HG02759 (cell line): ENCODE results near the gene CPZ.

Experiments used
- ATAC-seq: cut with Tn5 transposase; IDR thresholded peaks from one replicate; pipeline ENCODE4 v1.9.1; 2021; ENCODE audit warnings: mild to moderate bottlenecking, moderate library complexity; ENCODE audit not compliant: unreplicated experiment

The CPZ gene

DNA sequence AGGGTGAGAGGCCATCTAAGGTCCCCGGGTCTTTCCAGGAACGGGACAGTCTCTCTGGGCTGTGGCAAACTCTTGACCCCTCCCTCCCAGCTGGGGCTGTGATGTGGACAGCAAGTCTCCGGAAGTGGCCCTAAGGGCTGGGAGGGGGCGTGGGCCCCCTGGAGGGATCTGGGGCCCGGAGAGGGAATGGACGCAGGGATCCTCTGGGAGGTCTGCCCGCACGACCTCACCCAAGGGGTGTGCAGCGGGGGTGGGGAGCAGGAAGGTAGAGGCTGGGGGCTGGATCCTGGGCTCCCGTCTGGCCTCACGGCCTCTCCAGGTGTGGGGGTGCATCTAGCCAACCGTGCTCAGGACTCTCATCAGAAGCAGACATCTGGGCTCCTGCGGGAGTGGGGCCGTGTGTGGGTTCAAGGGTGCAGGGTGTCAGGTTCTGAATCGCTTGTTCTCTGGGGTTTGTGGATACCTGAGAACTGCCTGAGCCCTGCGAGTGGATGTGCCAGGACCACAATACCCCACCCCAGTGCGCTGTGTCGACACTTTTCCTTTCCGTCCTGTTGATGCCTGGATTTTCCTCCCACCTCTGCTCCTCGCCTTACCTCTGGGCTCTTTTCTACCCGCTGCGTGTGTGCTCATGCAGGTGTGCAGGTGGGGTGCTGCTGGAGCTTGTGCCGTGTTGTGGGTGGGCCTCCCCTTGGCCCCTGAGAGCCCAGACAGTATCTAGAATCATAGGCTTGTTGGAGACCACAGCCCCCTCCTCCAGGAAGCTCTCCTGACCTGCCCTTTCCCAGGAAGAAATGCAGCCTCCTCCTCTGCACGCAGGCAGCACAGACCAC is 915 bp downstream of the CPZ start:
- no peak for ATAC-seq

DNA sequence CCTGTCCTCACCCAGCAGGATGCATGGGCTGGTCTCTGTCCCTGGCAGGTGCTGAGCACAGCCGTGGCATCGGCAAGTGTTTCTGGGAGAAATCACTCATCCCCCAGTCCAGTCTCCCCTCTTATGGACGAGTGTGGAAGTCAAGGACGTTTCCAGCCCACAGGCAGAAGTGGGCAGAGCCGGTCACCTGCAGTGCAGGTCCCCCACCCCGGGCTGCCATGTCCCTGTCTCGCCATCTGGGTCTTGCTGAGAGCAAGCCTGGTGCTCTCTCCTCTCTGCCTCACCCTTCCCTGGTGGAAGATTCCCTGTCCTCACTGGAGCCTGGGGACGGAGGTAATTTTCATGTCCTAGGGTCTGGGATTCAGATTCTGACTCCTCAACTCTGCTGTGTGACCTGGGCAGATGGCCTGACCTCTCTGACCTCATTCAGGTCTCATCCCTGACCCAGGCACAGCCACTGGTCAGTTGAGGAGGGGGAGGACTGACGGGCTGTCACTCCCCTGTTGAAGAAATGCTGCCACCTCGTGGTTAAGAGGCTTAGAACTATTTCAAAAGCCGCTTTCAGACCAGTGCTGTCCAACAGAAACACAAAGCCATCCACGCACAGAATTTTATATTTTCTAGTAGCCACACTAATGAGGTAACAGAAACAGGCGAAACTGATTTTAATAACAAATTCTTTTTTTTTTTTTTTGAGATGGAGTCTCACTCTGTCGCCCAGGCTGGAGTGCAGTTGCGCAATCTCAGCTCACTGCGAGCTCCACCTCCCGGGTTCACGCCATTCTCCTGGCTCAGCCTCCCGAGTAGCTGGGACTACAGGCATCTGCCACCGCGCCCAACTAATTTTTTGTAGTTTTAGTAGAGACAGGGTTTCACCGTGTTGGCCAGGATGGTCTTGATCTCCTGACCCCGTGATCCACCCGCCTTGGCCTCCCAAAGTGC is 1.8 kb downstream of the CPZ start:
- ATAC-seq = no peak

DNA sequence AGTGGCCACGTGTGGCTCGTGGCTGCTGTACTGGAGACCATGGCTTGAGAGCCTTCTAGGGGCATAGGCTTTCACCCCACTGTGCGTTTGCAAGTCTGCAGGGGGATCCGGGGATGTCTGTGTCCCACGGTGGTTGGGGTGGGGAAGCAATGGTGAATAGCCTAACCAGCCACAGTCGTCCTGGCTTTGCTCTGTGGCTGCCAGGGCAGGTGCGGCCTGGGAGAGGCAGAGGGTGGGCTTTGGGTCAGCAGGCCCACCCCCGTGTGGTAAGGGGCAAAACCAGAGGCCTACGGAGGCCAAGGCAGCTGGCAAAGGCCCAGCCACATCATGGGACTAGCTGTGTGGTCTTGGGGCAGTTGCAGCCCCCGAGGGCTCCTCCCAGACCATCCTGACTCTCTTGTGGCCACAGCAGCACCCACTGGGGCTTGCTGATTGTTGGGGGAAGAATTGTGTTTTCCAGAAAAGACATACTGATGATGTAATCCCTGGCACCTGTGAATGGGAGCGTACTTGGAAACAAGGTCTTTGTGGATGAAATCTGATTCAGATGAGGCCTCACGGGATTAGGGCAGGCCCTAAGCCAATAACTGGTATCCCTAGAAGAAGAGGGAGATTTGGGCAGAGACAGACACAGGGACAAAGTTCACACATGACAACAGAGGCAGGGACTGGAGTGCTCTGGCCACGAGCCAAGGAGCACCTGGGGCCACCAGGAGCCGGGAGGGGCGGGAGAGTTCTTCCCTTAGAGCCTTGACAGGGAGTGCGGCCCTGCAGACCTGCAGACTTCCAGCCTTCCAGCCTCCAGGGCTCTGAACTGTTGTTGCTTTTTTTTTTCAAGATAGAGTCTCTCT is 2.9 kb downstream of the CPZ start:
- no peak for ATAC-seq

DNA sequence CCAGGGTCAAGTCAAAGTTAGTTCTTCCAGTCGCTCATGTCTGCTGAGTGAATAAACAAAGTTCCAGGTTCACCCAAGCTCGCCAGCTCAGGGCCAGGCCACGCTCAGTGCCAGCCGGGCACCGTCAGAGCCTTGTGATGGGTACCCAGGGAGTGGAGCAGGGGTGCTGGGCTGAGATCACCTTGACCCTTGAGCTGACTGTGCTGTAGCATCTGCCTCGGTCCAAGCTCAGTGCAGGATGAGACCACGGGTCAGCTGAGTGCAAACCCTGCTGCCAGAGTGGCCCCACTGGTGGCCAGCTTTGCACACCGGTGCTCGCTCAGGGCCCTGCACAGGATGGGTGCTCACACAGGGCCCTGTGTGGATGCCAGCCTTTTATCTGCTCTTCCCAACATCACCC is 4.3 kb downstream of the CPZ start:
- ATAC-seq = no peak

DNA sequence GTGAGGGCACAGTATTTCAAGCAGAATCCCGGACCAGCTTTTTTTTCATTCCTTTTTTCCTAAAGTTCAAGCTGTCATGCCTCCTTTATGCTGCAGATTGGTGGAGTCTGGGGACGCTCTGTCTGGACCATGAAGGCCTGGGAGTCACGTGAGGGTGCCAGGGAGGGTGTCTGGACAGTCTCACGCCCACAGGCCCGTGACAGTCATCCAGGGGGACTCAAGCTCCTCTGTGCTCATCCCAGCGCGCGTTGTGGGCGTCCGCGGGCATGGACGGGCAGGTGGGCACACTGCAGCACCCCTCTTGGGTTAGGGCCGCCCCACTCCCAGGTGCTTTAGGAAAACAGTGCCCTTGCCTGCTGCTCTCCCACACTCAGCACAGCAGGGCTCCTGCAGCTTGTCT is 4.8 kb downstream of the CPZ start:
- no peak for ATAC-seq

DNA sequence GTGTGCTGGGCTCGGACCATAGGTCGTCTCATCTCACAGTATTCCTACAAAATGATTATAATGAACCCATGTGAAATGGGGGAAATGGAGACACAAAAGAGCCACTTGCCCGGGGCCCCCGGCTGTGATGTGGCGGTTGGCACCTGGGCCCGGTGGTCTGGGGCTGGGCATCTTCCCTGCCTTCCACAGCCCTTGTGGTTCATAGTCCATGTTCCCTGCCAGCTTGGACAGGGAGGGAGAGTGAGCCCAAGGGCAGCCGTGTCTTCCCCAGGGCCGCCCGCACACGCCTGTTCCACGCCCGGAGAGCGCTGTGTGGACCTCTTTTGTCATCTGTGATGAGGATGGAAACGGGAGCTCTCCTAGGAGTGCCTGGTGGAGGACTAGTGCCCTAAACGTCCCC is 5.2 kb downstream of the CPZ start:
- no peak for ATAC-seq

DNA sequence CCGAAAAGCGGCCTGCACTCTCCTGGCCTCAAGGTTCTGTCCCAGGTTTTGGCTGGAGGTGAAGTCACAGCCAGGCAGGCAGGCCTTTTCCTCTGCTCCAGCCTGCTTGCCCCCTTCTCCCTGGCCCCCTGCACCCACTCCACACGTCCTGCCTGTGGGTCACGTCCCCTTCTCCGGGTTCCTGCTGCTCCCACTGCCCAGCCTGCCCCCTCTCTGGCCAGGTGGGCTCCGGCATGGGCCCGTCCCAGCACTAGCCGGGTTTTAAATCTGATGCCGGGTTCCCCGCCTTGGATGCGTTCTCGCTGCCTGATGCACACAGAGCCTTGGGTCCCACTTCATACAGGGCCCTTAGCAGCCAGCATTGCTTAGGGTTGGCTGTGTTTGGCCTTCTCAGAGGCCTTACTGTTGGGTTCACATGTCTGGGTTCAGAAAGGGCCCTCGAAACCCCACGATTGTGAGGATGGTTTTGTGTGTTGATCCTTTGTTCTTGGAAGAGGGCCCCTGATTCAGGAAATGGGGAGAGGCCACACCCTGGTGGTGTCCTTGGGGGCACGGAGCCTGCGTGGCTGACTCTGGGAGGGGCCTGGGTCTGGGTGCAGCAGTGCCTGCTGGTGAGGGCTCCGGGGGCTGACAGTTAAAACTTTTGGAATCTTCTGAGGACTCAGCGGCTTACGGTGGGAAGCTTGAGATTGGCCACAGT is 6.0 kb downstream of the CPZ start:
- no peak for ATAC-seq

DNA sequence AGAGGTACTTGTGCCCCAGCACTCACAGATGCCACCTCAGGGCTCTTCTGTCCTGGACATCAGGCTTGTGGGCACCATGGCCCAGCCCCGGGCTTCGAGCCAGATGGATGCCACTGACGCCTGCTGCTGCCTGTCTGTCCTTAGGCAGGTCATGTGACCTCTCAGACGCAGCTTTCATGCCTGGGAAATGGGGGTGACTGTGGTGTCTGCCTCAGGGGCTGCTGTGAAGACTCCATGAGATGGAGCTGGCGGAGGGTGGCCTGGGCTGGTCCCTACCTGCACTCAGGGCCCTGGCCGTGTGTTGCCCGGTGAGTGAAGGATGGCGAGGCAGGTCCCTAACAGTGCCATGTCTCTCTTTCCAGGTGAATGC is 6.5 kb downstream of the CPZ start:
- ATAC-seq = no peak

DNA sequence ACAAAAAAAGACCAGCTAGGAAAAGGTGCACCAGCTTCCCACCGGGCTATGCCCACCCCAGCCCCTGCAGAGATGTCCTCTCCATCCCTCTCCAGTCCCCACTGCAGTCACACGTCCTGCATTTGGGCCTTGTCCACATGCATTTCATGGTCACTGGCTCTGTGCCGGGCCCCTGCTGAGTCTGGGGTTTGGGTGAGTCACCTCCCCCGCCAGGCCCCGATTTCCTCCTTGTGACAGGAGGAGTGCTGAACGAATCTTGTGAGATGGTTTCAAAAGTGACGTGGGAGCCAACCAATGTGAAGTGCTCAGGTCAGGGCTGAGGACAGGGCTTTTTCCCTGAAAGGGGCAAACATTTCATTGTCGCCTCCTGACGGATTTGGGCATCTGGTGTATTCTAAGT is 7.1 kb downstream of the CPZ start:
- no peak for ATAC-seq

DNA sequence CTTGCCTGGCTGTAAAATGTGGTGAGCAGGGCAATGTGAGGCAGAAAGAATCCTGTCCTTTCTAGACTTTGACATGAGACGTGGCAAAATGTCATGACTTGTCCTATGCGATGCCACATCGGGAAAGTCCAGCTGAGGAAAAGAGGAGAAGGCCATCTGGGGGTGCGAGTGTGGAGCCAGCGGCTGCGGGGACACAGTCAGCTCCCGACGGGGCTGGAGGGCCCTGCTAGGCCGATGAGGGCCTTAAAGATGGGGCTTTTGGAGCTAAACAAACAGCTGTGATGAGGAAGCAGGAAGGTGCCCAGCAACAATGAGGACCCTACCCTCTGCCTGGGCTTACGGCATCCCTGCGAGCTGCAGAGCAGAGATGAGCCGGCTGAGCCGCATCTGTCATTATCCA is 7.7 kb downstream of the CPZ start:
- ATAC-seq = no peak

DNA sequence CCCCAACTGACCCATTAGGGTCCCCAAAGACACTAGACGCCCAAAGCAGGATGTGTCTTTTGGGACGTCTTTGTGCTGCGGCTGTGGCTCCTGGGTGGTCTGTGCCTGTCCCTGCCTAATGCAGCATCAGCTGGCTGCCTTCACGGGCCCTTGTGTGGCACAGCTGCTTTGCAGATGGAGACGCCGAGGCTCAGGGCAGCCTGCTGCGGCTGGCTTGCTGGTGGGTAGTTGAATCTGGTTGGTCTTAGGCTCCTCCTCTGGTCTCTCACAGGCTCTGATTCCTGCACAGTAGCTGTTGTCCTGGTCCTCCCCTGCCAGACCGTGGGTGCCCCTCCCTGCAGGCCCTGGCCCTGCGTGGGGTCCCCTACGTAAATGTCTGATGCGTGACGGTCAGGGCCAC is 8.1 kb downstream of the CPZ start:
- no peak for ATAC-seq

DNA sequence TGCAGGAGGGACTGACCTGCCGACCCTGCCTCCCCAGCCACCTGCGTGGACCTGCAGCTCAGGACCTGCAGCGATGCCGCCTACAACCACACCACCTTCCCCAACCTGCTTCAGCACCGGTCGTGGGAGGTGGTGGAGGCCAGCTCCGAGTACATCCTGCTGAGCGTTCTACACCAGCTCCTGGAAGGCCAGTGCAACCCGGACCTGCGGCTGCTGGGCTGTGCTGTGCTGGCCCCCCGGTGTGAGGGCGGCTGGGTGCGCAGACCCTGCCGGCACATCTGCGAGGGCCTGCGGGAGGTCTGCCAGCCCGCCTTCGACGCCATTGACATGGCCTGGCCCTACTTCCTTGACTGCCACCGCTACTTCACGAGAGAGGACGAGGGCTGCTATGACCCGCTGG is 8.5 kb downstream of the CPZ start:
- ATAC-seq = no peak

DNA sequence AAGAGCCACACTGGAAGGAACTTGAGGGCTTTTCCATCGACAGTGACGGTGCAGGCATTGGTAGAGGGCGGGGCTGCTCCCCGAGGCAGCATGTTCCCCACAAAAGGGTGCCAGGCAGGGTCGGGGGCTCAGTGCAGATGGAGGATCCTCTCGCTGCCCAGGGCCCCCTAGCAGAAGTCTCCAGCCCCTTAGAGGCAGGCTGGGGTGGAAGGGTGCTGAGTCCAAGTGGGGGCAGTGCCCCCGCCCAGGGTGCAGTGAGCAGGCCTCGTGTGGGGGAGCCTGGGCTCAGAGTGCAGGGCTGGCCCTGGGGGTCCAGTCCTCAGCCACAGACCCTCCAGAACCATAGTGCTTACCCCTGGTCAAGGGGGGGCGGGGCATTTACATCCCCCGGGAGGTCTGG is 9.0 kb downstream of the CPZ start:
- ATAC-seq = no peak

DNA sequence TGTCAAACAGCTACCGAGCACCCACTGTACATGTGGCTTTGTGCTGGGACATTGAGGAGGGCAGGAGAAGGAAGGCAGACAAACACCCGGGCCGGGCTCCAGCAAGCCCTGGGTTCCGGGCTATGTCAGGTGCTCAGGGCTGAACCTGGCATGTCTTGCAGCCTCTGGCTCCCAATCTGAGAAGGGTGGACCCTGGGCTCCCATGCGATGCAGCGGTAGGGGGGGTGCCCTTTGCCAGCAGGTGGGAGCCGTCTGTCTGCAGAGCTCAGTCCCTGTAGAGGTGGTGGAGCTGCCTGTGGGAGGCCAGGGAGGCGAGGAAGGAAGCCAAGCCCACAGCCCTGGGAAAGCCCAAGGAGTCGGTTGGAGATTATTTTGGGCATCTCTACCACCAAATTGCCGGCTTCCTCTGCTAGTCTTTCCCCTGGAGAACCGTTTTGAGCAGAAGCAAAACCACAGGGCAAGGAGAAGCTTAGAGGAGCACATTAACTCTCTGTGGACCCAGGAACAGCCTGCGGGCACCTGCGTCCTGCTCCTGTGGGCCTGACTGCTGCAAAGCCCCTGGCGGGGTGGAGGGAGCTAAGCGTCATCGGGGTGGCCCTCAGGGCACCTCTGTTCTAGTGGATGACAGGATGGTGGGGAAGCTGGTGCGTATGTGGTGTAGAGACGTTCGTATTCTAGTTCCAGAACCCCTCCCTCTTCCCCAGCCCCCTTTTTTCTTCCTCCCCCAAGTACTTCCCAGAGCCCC is 10.3 kb downstream of the CPZ start:
- ATAC-seq = no peak

DNA sequence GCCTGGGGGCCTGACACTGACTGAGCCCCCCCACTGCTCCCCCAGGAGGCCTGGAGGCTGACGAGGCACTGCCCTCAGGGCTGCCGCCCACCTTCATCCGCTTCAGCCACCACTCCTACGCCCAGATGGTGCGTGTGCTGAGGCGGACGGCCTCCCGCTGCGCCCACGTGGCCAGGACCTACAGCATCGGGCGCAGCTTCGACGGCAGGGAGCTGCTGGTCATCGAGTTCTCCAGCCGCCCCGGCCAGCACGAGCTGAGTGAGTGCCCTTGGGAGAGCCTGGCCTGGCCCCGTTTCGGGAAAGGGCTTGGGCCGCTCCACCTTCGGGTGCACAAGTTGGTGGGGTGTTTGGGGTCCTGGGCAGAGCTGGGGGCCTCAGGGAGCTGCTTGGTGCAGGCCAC is 11.4 kb downstream of the CPZ start:
- no peak for ATAC-seq

DNA sequence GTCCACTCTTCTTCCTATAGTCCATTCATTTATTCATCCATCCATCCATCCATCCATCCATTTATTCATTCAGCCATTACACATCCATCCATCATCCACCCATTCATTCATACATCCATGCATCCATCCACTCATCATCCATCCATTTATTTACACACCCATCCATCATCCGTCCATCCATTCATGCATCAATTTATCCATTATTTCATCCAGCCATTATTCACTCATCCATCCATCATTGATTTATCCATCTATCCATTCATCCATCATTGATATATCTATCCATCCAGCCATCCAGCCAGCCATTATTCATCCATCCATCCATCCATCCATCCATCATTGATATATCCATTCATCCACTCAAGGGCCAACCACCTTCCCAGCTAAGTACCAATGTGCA is 12.7 kb downstream of the CPZ start:
- no peak for ATAC-seq

DNA sequence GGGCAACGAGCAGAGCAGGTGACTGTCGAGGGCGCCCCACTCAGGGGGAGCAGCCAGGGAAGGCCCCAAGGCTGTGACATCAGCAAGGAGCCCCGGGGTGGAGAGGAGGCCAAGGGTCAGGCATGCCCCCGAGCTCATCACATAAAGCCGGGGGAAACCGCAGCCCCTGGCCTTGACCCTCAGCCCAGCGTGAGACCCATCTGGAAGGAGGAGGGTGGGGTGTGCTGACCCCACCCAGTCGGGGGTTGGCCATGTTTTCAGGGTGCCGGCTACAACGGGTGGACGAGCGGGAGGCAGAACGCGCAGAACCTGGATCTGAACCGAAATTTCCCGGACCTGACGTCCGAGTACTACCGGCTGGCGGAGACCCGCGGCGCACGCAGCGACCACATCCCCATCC is 13.9 kb downstream of the CPZ start:
- ATAC-seq = no peak

DNA sequence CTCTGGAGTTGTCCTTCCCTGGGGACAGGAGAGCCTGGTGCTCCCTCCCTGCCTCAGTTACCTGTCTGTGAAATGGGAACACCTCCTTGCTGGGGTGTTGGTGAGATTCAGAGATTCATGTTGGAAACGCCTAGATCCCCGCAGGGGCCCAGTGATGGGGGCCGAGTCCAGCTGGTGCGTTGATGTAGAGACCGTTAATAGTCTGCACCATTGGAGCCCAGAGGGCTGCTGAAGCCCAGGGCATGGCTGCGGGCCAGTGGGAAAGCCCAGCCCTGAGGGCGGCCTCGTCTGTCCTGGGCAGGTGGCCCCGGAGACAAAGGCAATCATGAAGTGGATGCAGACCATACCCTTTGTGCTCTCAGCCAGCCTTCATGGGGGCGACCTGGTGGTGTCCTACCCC is 14.4 kb downstream of the CPZ start:
- no peak for ATAC-seq

DNA sequence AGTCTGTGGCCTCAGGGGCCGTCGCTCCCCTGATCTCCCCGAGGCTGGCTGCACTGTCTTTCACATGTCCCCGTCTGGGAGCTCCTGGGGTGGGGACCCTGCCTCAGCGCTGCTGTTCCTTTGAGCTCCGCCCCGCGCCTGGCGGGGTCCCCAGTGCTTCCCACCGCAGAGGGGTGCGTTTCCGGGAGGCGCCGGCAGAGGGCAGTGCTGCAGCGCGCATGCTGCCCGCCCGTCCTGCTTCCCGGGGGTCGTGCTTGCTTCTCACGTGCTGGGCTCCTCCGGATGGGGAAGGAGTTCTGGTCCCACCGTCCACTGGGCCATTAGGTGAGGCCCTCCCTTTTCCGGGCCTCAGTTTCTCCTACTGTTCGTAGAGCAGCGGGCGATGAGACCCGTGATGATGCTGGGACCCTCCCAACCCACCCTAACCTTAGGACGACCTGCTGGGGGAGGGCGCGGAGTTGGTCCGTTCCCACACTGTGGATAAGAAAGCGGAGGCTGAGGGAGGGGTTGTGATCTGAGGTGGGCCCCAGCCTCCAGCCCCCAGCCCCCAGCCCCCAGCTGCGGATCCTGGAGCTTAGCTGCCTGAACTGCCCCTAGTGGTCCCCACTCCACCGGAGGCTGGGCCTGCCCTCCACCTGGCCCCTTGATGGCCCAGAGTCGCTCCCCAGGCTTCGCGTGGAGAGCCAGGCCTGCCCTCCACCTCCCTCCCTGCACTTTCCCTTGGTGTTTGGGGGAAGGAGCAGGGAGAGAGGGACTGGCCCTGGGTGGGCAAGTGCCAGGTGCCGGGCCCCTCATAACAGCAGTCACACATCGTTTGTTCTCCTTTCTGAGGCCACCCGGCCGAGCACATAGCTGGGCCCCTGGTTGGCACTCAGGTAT is 15.3 kb downstream of the CPZ start:
- ATAC-seq = peak; percentile 55
